ENCODE measurements around the gene ME2. TPM values are rescaled to one million over a fixed set of nuclear protein-coding genes. Genes with fewer than 3 reads are reported as not detected.

The ME2 gene
- total RNA-seq, 1 donor from 2014 or later: 40.5 TPM

GRCh38 chr18:50911006-50911405 is 32.1 kb downstream of the ME2 start:
- DNase-seq (no peak), ATAC-seq (no peak)
- Histone ChIP-seq H3K36me3 (peaks cover 20% of the 10 kb centered on the region), H3K27me3 (no peaks in the 10 kb centered on the region), H3K4me1 (no peaks in the 10 kb centered on the region), H3K27ac (no peak overlapping the region), H3K9me3 (no peaks in the 10 kb centered on the region), H3K4me3 (no peak overlapping the region)
- intact Hi-C loops (cut with DNase I): no loop called here
- no peak for TF ChIP-seq CTCF (IDR thresholded peaks at IDR 0.05)

- ATAC-seq: no peak
- no peak for DNase-seq
- Histone ChIP-seq H3K36me3 (peaks cover 48% of the 10 kb centered on the region), H3K9me3 (no peaks in the 10 kb centered on the region), H3K4me3 (no peak overlapping the region), H3K4me1 (no peaks in the 10 kb centered on the region), H3K27ac (no peak overlapping the region), H3K27me3 (no peaks in the 10 kb centered on the region)
- intact Hi-C loops (cut with DNase I): no loop called here
- no peak for TF ChIP-seq CTCF (IDR thresholded peaks at IDR 0.05)
Measured at GRCh38 chr18:50917021-50917420, 38.1 kb downstream of the ME2 start.

- Histone ChIP-seq H3K27me3 (no peaks in the 10 kb centered on the region), H3K4me3 (no peak overlapping the region), H3K27ac (no peak overlapping the region), H3K4me1 (no peaks in the 10 kb centered on the region), H3K36me3 (peaks cover 51% of the 10 kb centered on the region), H3K9me3 (no peaks in the 10 kb centered on the region)
- no peak for DNase-seq
- no peak for ATAC-seq
- intact Hi-C loops (cut with DNase I): no loop called here
- no peak for TF ChIP-seq CTCF (IDR thresholded peaks at IDR 0.05)
Measured at GRCh38 chr18:50918153-50918552, 39.2 kb downstream of the ME2 start.

GRCh38 chr18:50924372-50924771 is 45.5 kb downstream of the ME2 start:
- no peaks in the 10 kb centered on the region for H3K27me3 ChIP-seq
- no peak overlapping the region for H3K4me3 ChIP-seq
- H3K27ac ChIP-seq: no peak overlapping the region
- H3K4me1 ChIP-seq: no peaks in the 10 kb centered on the region
- H3K9me3 ChIP-seq: no peaks in the 10 kb centered on the region
- no peak for TF ChIP-seq CTCF (IDR thresholded peaks at IDR 0.05)
- peaks cover 42% of the 10 kb centered on the region for H3K36me3 ChIP-seq
- DNase-seq (no peak), ATAC-seq (no peak)
- intact Hi-C loops (cut with DNase I): no loop called here

- H3K27ac ChIP-seq: no peak overlapping the region
- peaks cover 22% of the 10 kb centered on the region for H3K36me3 ChIP-seq
- no peaks in the 10 kb centered on the region for H3K4me1 ChIP-seq
- no peaks in the 10 kb centered on the region for H3K9me3 ChIP-seq
- H3K4me3 ChIP-seq: no peak overlapping the region
- H3K27me3 ChIP-seq: no peaks in the 10 kb centered on the region
- intact Hi-C loops (cut with DNase I): no loop called here
- no peak for TF ChIP-seq CTCF (IDR thresholded peaks at IDR 0.05)
- DNase-seq (no peak), ATAC-seq (no peak)
Measured at GRCh38 chr18:50926521-50926920, 47.6 kb downstream of the ME2 start.

GRCh38 chr18:50928551-50928950 is 49.6 kb downstream of the ME2 start:
- ATAC-seq: no peak
- intact Hi-C loops (cut with DNase I): no loop called here
- Histone ChIP-seq H3K27ac (no peak overlapping the region), H3K4me1 (no peaks in the 10 kb centered on the region), H3K36me3 (peaks cover 31% of the 10 kb centered on the region), H3K4me3 (no peak overlapping the region), H3K9me3 (no peaks in the 10 kb centered on the region), H3K27me3 (no peaks in the 10 kb centered on the region)
- no peak for DNase-seq
- no peak for TF ChIP-seq CTCF (IDR thresholded peaks at IDR 0.05)
